GM23338 (cell line): ENCODE data around the gene CLDN9. TPM values are rescaled to one million over a fixed set of nuclear protein-coding genes. Genes with fewer than 3 reads are reported as not detected.

Source experiments
- ATAC-seq: fragments of 200-7000 bp; cut with Tn5 transposase; 3 replicates; pipeline ENCODE4 v1.9.1; 2020
- DNase-seq: peaks from one replicate; pipeline ENCODE4 v3.0.0-alpha.2; 2015; ENCODE audit warnings: low spot score
- H2AFZ ChIP-seq: fragments of 200-600 bp; sonication (generic); 2 replicates; pipeline ENCODE4 v1.8.0; 2016; ENCODE audit warnings: antibody characterized with exemption, mild to moderate bottlenecking, moderate library complexity
- H3F3A ChIP-seq: fragments of 200-600 bp; sonication (generic); replicated peaks from 2 replicates; pipeline ENCODE4 v1.8.0; 2017; ENCODE audit warnings: antibody characterized with exemption, mixed run types, low read depth
- H3K27ac ChIP-seq: fragments of 200-600 bp; sonication (generic); 2 replicates; pipeline ENCODE4 v1.6.1; 2016; ENCODE audit warnings: low read depth
- H3K27me3 ChIP-seq: fragments of 200-600 bp; sonication (generic); 2 replicates; pipeline ENCODE4 v1.8.0; 2016; ENCODE audit warnings: mild to moderate bottlenecking, mixed run types, moderate library complexity; ENCODE audit not compliant: insufficient read depth
- H3K36me3 ChIP-seq: fragments of 200-600 bp; sonication (generic); 2 replicates; pipeline ENCODE4 v1.8.0; 2016; ENCODE audit warnings: mild to moderate bottlenecking; ENCODE audit not compliant: insufficient read depth
- H3K4me1 ChIP-seq: fragments of 200-600 bp; sonication (generic); 2 replicates; pipeline ENCODE4 v1.8.0; 2016; ENCODE audit warnings: mild to moderate bottlenecking, moderate library complexity; ENCODE audit not compliant: insufficient read depth
- H3K4me2 ChIP-seq: fragments of 200-600 bp; sonication (generic); 2 replicates; pipeline ENCODE4 v1.7.1; 2017; ENCODE audit warnings: mixed run types
- H3K4me3 ChIP-seq: fragments of 200-600 bp; sonication (generic); 2 replicates; pipeline ENCODE4 v1.6.1; 2016; ENCODE audit warnings: mixed run types
- H3K79me2 ChIP-seq: fragments of 200-600 bp; sonication (generic); replicated peaks from 2 replicates; pipeline ENCODE4 v1.8.0; 2017; ENCODE audit warnings: mild to moderate bottlenecking; ENCODE audit not compliant: insufficient read depth
- H3K9me2 ChIP-seq: fragments of 200-600 bp; sonication (generic); 2 replicates; pipeline ENCODE4 v1.8.0; 2017; ENCODE audit not compliant: insufficient read depth
- H4K20me1 ChIP-seq: fragments of 200-600 bp; sonication (generic); replicated peaks from 2 replicates; pipeline ENCODE4 v1.8.0; 2017; ENCODE audit warnings: mild to moderate bottlenecking; ENCODE audit not compliant: insufficient read depth
- H3K27ac Mint-ChIP-seq: 2 replicates; pipeline ENCODE4 v1.8.0; 2020; ENCODE audit warnings: inconsistent platforms, mild to moderate bottlenecking, moderate library complexity, mixed read lengths
- H3K27me3 Mint-ChIP-seq: 3 replicates; pipeline ENCODE4 v1.8.0; 2022; ENCODE audit warnings: low read depth, mild to moderate bottlenecking, moderate library complexity, mixed read lengths, inconsistent platforms; ENCODE audit not compliant: insufficient read depth, poor library complexity
- H3K36me3 Mint-ChIP-seq: 3 replicates; pipeline ENCODE4 v1.8.0; 2021; ENCODE audit warnings: low read depth, mild to moderate bottlenecking, inconsistent platforms, moderate library complexity, mixed read lengths
- H3K4me1 Mint-ChIP-seq: 3 replicates; pipeline ENCODE4 v1.8.0; 2020; ENCODE audit warnings: mild to moderate bottlenecking, inconsistent platforms, mixed read lengths
- H3K4me3 Mint-ChIP-seq: 3 replicates; pipeline ENCODE4 v1.8.0; 2021; ENCODE audit warnings: moderate library complexity, mild to moderate bottlenecking, inconsistent platforms, mixed read lengths
- H3K9me3 Mint-ChIP-seq: 3 replicates; pipeline ENCODE4 v1.8.0; 2020; ENCODE audit warnings: moderate library complexity, mild to moderate bottlenecking, inconsistent platforms, mixed read lengths
- CREB1 ChIP-seq: fragments of 250-450 bp; sonication (Bioruptor Pico); IDR thresholded peaks from 2 replicates; pipeline ENCODE4 v1.5.0; 2020; ENCODE audit warnings: low read depth, mild to moderate bottlenecking, moderate library complexity
- CTCF ChIP-seq, 2 experiments: fragments of 200-600 bp in 1 of 2; sonication (generic) in 1 of 2; conservative IDR thresholded peaks; 2 replicates each; pipeline versions ENCODE4 v1.5.1 to v1.6.1; 2016 to 2017; ENCODE audit warnings: antibody characterized with exemption in 2 of 2, low read depth in 2 of 2, mild to moderate bottlenecking in 2 of 2, moderate library complexity in 1 of 2
- ETS1 ChIP-seq: IDR thresholded peaks from 2 replicates; pipeline ENCODE4 v1.6.1; 2016; ENCODE audit warnings: antibody characterized with exemption
- EZH2 ChIP-seq: fragments of 200-600 bp; sonication (generic); IDR thresholded peaks from one replicate; pipeline ENCODE4 v1.8.0; 2017; ENCODE audit warnings: antibody characterized with exemption, mild to moderate bottlenecking, low read depth; ENCODE audit not compliant: unreplicated experiment
- EZH2phosphoT487 ChIP-seq: fragments of 200-600 bp; sonication (generic); IDR thresholded peaks from one replicate; pipeline ENCODE4 v1.8.1; 2018; ENCODE audit warnings: antibody characterized with exemption; ENCODE audit not compliant: unreplicated experiment
- JUNB ChIP-seq: IDR thresholded peaks from one replicate; pipeline ENCODE4 v1.6.1; 2016; ENCODE audit warnings: antibody characterized with exemption; ENCODE audit not compliant: unreplicated experiment
- NANOG ChIP-seq: IDR thresholded peaks from 2 replicates; pipeline ENCODE4 v1.6.1; 2016; ENCODE audit warnings: antibody characterized with exemption, borderline replicate concordance
- POLR2AphosphoS5 ChIP-seq: IDR thresholded peaks from 2 replicates; pipeline ENCODE4 v1.6.1; 2016; ENCODE audit warnings: antibody characterized with exemption, low read depth
- REST ChIP-seq: IDR thresholded peaks from one replicate; pipeline ENCODE4 v1.6.1; 2018; ENCODE audit warnings: antibody characterized with exemption; ENCODE audit not compliant: unreplicated experiment
- STAT1 ChIP-seq: IDR thresholded peaks from one replicate; pipeline ENCODE4 v1.6.1; 2016; ENCODE audit warnings: antibody characterized with exemption; ENCODE audit not compliant: unreplicated experiment
- ZNF114 ChIP-seq: fragments of 250-450 bp; sonication (Bioruptor Pico); IDR thresholded peaks from 2 replicates; pipeline ENCODE4 v1.5.0; 2020; ENCODE audit warnings: mild to moderate bottlenecking, moderate library complexity
- ZNF331 ChIP-seq: fragments of 250-450 bp; sonication (Bioruptor Pico); IDR thresholded peaks from 2 replicates; pipeline ENCODE4 v1.5.0; 2020; ENCODE audit warnings: low read depth, mild to moderate bottlenecking, moderate library complexity
- ZNF462 ChIP-seq: fragments of 250-450 bp; sonication (Bioruptor Pico); IDR thresholded peaks from 2 replicates; pipeline ENCODE4 v1.5.0; 2020; ENCODE audit warnings: mild to moderate bottlenecking, moderate library complexity
- polyA plus RNA-seq: library from polyadenylated mRNA; unstranded; fragments of >200 nt; fragmentation: Nextera tagmentation; extraction: Ambion mirVana; gene quantifications from 2 replicates; pipeline ENCODE4 v1.2.1, GENCODE V29; 2016
- total RNA-seq: library from RNA; depleted of rRNA; stranded (reverse); fragments of >200 nt; shearing (Covaris generic); gene quantifications from 2 replicates; pipeline ENCODE4 v1.2.3, GENCODE V29; 2014

CLDN9 gene
- total and polyA plus RNA-seq, 2 experiments from 2014 or later: 1.8 to 3.0 TPM

GRCh38 chr16:2981177-2981898, 31.4 kb upstream of the CLDN9 start:
- peak overlapping the region; percentile 85 for H3K4me3 Mint-ChIP-seq

More at GRCh38 chr16:2981177-2981898, 31.4 kb upstream of the CLDN9 start:
- H2AFZ ChIP-seq: no peak overlapping the region
- H3K27me3 Mint-ChIP-seq: peaks cover 17% of the 10 kb centered on the region
- H3K9me2 ChIP-seq: no peaks in the 10 kb centered on the region
- H3K79me2 ChIP-seq: peaks cover 14% of the 10 kb centered on the region
- ATAC-seq (peak; percentile 15), DNase-seq (peak; percentile 60)
- no peaks in the 10 kb centered on the region for H3K27me3 ChIP-seq
- peaks cover 19% of the 10 kb centered on the region for H3F3A ChIP-seq
- H4K20me1 ChIP-seq: peaks cover 8% of the 10 kb centered on the region; the same call in 1 of the 2 replicates
- TF ChIP-seq REST (no peak), EZH2 (no peak), ZNF114 (CRISPR knock-in tag) (no peak), ETS1 (no peak), CREB1 (no peak), CTCF (conservative IDR thresholded peaks at IDR 0.05; ENCODE audit: low read depth in 2 of 2) (no peak), ZNF462 (CRISPR knock-in tag) (no peak), STAT1 (no peak), JUNB (no peak), EZH2phosphoT487 (no peak), NANOG (no peak), POLR2AphosphoS5 (no peak), ZNF331 (CRISPR knock-in tag) (no peak)
- H3K27ac ChIP-seq: peak overlapping the region; percentile 96
- H3K36me3 Mint-ChIP-seq: peaks cover 15% of the 10 kb centered on the region
- H3K36me3 ChIP-seq: 0 out of 2 replicates have a peak, but pooled peaks cover 3% of the 10 kb centered on the region
- peak overlapping the region; percentile 86 for H3K4me3 ChIP-seq
- H3K9me3 Mint-ChIP-seq: peaks cover 2% of the 10 kb centered on the region; the same call in 2 of the 3 replicates
- peaks cover 22% of the 10 kb centered on the region for H3K4me1 ChIP-seq
- peaks cover 22% of the 10 kb centered on the region for H3K4me1 Mint-ChIP-seq
- H3K27ac Mint-ChIP-seq: peak overlapping the region; percentile 84
- peak overlapping the region; percentile 92 for H3K4me2 ChIP-seq
